ENCODE measurements around the gene SPATA31E1.

GRCh38 chr9:87909310-87910041 is 26.8 kb downstream of the SPATA31E1 start:
- TF ChIP-seq, protein P1, sequence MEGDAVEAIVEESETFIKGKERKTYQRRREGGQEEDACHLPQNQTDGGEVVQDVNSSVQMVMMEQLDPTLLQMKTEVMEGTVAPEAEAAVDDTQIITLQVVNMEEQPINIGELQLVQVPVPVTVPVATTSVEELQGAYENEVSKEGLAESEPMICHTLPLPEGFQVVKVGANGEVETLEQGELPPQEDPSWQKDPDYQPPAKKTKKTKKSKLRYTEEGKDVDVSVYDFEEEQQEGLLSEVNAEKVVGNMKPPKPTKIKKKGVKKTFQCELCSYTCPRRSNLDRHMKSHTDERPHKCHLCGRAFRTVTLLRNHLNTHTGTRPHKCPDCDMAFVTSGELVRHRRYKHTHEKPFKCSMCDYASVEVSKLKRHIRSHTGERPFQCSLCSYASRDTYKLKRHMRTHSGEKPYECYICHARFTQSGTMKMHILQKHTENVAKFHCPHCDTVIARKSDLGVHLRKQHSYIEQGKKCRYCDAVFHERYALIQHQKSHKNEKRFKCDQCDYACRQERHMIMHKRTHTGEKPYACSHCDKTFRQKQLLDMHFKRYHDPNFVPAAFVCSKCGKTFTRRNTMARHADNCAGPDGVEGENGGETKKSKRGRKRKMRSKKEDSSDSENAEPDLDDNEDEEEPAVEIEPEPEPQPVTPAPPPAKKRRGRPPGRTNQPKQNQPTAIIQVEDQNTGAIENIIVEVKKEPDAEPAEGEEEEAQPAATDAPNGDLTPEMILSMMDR (IDR thresholded peaks at IDR 0.05; ENCODE audit: low read length): no peak
- no peak for TF ChIP-seq EZH2 (IDR thresholded peaks at IDR 0.05; ENCODE audit: borderline replicate concordance, low read length)

Measured in OCI-LY1 (cell line).